OCI-LY1 (cell line): ENCODE data around the gene RHBDD3.

Source experiments
- CTCF ChIP-seq: fragments of 200-600 bp; sonication (generic), shearing (Covaris generic); IDR thresholded peaks from 2 replicates; pipeline ENCODE4 v1.5.1; 2017; ENCODE audit warnings: mild to moderate bottlenecking, antibody characterized with exemption, low read length, moderate library complexity, mixed read lengths
- EZH2 ChIP-seq: fragments of 200-600 bp; sonication (generic), shearing (Covaris generic); IDR thresholded peaks from 2 replicates; pipeline ENCODE4 v1.8.0; 2017; ENCODE audit warnings: borderline replicate concordance, mixed run types, mild to moderate bottlenecking, antibody characterized with exemption, low read length, moderate library complexity, mixed read lengths

DNA sequence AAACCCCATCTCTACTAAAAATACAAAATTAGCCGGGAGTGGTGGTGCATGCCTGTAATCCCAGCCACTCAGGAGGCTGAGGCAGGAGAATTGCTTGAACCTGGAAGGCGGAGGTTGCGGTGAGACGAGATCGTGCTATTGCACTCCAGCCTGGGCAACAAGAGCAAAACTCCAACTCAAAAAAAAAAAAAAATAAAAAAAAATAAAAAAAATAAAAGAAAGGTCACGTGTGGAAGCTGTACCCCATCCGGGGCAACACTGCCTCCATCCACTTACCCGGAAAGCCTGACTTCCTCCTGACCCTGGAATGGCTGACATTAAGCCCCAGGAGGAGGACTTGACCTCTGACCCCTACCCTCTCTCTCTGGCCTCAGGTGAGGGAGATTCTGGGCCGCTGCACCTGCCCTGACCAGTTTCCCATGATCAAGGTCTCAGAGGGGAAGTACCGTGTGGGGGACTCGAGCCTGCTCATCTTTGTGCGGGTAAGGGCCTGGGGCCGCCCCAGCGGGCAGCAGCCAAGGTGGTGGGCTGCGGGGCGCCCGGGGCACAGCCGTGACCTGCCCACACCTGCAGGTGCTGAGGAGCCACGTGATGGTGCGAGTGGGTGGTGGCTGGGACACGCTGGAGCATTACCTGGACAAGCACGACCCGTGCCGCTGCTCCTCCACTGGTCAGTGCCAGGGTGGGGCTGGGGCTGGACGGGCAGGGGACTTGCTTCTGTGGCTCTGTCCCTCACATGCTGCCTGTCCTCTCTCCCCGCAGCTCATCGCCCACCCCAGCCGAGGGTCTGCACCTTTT is 42.5 kb upstream of the RHBDD3 start:
- TF ChIP-seq CTCF (no peak), EZH2 (no peak)
